ENCODE measurements around the gene NDUFA3.

Gene NDUFA3

GRCh38 chr19:54137699-54138488 lies 35.2 kb downstream of the NDUFA3 start, which contains the start of gene CNOT3:
CNOT3 (plus strand) TSS chr19:54137762; CDS start chr19:54142979, 5,217 bp downstream.
- TF ChIP-seq CTCF (IDR thresholded peaks at IDR 0.05; ENCODE audit: low read depth, low read length, missing control alignments): no peak
- no peak for DNase-seq (ENCODE audit: low read depth)
- peak within 1 kb of the TSS; percentile 86 for H3K4me3 ChIP-seq (ENCODE audit: low read depth, low read length)
- in situ Hi-C loops (cut with HindIII; ENCODE audit: low sequenced_read_pairs): no loop called here

GRCh38 chr19:54138489-54139256 lies 36.0 kb downstream of the NDUFA3 start:
- in situ Hi-C loops (cut with HindIII; ENCODE audit: low sequenced_read_pairs): no loop called here
- DNase-seq (ENCODE audit: low read depth): no peak

GRCh38 chr19:54141356-54141755 lies 38.7 kb downstream of the NDUFA3 start:
- no peak overlapping the region for H3K4me3 ChIP-seq (ENCODE audit: low read depth, low read length)
- DNase-seq (ENCODE audit: low read depth): no peak
- in situ Hi-C loops (cut with HindIII; ENCODE audit: low sequenced_read_pairs): no loop called here
- no peak for TF ChIP-seq CTCF (IDR thresholded peaks at IDR 0.05; ENCODE audit: low read depth, low read length, missing control alignments)

More at GRCh38 chr19:54138489-54139256, 36.0 kb downstream of the NDUFA3 start:
- H3K4me3 ChIP-seq (ENCODE audit: low read depth, low read length): peak overlapping the region; percentile 86
- TF ChIP-seq CTCF (IDR thresholded peaks at IDR 0.05; ENCODE audit: low read depth, low read length, missing control alignments): no peak

- TF ChIP-seq CTCF (IDR thresholded peaks at IDR 0.05; ENCODE audit: low read depth, low read length, missing control alignments): no peak
- DNase-seq (ENCODE audit: low read depth): no peak
- no peak overlapping the region for H3K4me3 ChIP-seq (ENCODE audit: low read depth, low read length)
Measured at GRCh38 chr19:54142166-54142780, 39.6 kb downstream of the NDUFA3 start.

GRCh38 chr19:54145541-54146158 lies 43.0 kb downstream of the NDUFA3 start:
- no peak for TF ChIP-seq CTCF (IDR thresholded peaks at IDR 0.05; ENCODE audit: low read depth, low read length, missing control alignments)
- no peak for DNase-seq (ENCODE audit: low read depth)
- no peak overlapping the region for H3K4me3 ChIP-seq (ENCODE audit: low read depth, low read length)
- in situ Hi-C loops (cut with HindIII; ENCODE audit: low sequenced_read_pairs): no loop called here

More at GRCh38 chr19:54142166-54142780, 39.6 kb downstream of the NDUFA3 start:
- in situ Hi-C loops (cut with HindIII; ENCODE audit: low sequenced_read_pairs): no loop called here

- no peak for TF ChIP-seq CTCF (IDR thresholded peaks at IDR 0.05; ENCODE audit: low read depth, low read length, missing control alignments)
- H3K4me3 ChIP-seq (ENCODE audit: low read depth, low read length): no peak overlapping the region
- in situ Hi-C loops (cut with HindIII; ENCODE audit: low sequenced_read_pairs): no loop called here
- no peak for DNase-seq (ENCODE audit: low read depth)
Measured at GRCh38 chr19:54147676-54148075, 45.0 kb downstream of the NDUFA3 start.

All from astrocyte of the cerebellum (primary cell).